ENCODE results near the gene SLC25A25.
"Not testable (repeated sequence)": the region's sequence is repeated elsewhere in the genome, so short reads cannot be mapped to it uniquely, and the experiment has no call there.

Gene SLC25A25

DNA sequence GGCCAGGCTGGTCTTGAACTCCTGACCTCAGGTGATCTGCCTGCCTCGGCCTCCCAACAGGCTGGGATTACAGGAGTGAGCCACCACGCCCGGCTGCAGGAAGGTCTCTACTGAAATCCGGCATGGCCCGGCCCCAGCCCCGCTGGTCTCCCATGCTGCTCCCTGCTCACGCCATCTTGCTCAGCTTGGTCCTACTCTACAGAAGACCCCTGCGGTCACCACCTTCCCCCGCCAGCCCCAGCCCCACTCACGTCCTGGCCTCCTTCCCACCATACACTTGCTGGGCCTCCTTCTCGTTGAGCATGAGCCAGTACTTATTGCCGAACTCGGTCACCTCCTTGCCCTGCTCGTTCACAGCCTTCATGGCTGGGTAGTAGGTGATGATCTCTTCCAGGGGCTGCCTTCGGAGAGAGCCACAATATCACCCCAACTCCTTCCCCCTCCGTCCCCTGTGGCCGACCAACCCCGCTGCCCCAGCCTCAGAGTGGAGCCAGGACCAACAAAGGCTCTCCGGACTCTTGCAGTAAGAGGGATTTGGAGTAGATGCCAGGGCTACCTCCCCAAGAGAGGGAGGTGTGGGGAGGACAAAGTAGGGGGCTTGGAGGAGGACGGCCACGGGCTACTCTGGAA lies 55.5 kb downstream of the SLC25A25 start:
- DNase-seq (ENCODE audit: extremely low read depth in 1 of 2, low read depth in 1 of 2): no peak

DNA sequence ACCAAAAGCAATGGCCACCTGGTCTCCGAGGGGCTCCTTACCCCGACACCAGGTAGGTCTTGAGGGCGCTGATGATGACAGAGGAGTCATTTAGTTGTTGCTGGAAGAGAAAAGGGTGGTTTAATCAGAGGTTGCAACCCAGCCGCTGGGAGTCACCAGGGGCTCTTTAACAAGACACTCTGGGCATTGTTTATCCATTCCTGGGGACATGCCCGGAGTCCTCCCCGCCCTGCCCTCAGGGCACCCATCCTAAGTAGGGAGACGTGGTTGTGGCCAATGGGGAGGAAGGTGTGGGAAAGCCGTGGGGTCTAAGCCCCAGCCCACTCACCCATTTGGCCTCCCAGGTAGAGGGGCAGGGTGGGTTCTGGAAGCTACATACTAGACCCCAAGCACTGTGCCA lies 56.4 kb downstream of the SLC25A25 start:
- DNase-seq (ENCODE audit: extremely low read depth in 1 of 2, low read depth in 1 of 2): no peak

DNA sequence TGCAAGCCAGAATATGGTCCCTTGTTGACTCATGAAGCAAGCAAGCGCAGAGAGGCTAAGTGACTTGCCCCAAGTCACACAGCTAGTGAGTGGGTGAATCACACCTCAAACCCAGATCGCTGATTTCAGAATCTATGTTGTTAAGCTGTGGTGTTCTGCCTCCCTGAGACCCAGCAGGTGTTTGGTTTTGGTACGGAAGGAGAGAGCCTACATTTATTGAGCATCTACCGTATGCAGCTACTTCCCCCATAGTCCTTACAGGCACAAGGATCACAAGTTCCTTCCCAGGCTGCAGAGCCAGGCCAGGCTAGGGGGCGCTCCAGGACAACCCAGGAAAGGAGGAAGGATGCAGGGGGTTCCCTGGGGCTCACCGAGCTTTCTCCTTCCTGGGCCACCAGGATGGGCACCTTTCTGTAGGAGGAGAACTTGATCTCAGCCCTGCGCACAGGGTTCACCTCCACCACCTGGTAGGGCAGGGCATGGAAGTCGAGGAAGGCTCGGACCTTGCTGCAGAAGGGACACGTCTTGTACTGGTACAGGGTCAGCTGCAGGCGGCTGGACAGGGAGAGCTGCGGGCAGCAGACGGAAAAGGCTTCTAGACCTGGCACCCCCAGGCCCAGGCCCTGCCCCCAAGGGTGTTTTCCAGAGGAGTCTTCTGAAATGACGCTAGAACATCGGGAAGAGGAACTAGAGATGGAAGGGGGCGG lies 57.0 kb downstream of the SLC25A25 start:
- DNase-seq (ENCODE audit: extremely low read depth in 1 of 2, low read depth in 1 of 2): no peak

DNA sequence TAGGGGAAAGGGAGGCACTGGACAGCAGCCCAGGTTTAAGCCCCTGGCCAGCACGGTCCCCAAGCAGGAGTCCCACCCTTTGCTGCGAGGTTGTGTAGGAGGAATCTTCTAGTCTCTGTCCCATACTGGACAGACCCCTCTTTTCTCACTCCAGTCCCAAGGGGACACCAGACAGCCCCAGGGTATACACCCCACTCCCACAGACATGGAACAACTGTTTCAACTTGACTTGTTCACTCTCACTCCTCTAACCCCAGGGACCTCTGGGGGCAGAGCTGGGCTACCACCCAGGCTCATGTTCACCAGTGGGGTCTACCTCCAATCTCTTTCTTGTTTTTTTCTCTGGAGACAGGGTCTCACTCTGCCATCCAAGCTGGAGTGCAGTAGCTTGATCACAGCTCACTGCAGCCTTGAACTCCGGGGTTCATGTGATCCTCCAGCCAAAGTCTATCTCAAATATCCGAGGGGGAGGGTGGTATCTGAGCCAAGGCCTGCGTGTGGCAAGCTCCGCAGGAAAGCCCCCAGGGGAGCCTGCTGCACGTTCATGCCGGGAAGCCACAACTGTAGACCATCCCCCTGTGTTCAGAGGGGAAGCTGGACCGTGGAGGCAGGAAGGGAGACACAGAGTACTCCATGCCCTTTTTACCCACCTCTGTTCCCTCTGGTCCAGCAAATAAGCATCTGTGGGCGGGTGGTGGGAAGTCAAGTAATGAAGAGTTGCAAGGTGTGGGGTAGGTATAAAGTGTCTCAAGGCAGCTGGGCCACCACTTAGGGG lies 57.7 kb downstream of the SLC25A25 start:
- DNase-seq (ENCODE audit: extremely low read depth in 1 of 2, low read depth in 1 of 2): no peak

DNA sequence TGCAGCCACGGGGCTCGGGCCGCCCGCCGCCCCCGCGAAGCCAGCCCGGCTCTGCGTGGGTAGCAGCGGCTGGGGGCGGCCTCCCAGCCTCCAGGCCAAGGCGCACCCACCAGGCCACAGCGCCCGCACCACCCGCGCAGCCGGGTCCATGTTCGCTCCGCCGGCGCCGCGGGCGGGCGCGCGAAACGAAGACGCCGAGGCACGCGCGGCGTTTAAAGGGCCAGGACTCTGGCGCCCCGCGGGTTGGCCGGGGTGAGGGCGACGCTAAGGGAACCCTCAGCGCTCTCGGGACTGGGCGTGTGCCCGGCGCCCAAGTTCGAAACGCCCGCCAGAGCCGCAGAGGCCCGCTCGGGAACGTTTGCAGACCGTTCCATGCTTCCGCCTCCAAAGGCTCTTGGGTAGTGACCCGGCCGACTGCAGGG lies 59.5 kb downstream of the SLC25A25 start, which contains the start of gene PTGES2:
Gene PTGES2 (minus strand): TSS at position 162 of the 422 bp plus-strand sequence. CDS start 12 bp downstream, at position 150.
- peak; percentile 23 to 75 for DNase-seq (ENCODE audit: extremely low read depth in 1 of 2, low read depth in 1 of 2)

DNA sequence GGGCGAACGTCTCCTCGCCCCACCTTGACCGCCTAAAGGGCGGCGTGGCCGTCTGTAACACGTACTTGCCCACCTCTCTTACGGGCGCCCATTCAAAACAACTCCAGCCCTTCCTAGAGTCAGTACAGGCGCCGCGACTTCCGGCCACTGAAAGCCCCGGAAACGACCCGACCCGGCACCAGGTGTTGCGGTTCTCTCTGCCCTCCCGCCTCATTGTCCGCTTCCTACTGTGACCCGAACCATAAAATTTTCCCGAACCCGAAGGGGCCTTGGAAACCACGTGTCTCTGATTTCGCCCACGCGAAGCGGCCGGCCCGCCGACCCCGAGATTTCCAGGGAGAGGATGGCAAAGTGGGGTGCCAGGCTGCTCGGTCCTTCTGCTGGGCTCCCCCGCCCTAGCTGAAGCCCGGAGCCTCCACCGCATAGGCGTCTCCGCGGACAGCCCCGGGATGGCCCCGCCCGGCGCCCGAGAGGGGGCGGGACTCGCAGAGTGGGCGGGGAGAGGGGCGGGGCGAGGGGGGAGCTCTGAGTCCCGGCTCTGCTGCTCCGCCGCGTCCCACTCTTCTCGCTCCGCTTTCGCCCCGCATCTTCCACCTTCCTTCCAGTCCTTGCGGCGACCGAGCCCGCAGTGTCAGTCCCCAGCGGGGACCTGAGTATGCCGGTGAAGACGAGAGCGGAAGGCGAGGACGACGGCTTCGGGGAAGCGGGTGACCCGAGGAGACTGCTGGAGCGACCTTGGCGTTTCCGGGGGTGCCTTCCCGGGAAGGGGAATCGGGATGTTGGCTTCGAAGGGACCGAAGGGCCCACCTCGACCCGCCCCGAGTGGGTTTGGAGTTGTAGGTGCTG lies 60.2 kb downstream of the SLC25A25 start:
- peak; percentile 55 to 74 for DNase-seq (ENCODE audit: extremely low read depth in 1 of 2, low read depth in 1 of 2)

DNA sequence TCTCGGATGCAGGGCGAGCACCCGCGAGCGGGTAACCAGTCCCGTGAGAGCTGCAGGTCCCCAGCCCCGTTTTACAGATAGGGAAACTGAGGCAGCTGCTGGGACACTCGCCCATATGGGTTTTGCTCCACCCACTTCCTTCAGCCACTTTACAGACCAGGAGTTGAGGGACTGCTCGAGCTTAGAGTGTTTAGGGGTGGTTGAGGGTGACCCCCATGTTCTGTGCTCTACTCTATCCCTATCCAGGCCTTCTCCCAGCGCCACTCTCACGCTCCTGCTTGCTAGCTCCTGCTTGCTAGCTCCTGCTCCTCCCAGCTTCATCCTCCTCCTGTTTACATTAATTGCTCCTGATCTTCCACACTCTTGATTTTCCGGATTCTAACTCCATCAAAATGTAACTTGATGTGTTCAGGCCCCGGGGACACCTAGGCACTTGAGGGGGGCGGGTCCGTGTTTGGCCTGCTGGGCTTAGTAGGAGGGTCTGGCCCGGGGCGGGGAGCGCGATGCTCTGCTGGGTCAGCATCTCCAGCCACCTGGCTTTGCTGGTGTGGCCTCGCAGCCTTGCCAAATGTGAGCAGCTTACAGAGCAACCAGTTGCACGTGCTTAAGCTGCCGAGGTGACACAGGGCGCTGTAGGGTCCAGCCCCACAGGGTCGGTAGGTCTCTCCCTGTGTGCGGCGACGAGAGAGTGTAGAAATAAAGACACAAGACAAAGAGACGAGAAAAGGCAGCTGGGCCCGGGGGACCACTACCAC lies 61.0 kb downstream of the SLC25A25 start:
- no peak for DNase-seq (ENCODE audit: extremely low read depth in 1 of 2, low read depth in 1 of 2)

DNA sequence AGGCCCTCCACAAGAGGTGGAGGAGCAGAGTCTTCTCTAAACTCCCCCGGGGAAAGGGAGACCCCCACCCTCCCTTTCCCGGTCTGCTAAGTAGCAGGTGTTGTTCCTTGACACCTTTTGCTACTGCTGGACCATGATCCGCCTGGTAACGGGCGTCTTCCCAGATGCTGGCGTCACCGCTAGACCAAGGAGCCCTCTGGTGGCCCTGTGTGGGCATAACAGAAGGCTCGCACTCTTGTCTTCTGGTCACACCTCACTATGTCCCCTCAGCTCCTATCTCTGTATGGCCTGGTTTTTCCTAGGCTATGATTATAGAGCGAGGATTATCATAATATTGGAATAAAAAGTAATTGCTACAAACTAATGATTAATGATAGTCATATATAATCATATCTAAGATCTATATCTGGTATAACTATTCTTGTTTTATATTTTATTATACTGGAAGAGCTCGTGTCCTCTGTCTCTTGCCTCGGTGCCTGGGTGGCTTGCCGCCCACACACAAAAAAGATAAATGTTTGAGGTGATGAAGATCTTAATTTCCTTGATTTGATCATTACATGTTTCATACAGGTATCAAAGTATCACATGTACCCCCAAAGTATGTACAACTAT lies 62.1 kb downstream of the SLC25A25 start:
- not testable (repeated sequence) for DNase-seq (ENCODE audit: extremely low read depth in 1 of 2, low read depth in 1 of 2)

DNA sequence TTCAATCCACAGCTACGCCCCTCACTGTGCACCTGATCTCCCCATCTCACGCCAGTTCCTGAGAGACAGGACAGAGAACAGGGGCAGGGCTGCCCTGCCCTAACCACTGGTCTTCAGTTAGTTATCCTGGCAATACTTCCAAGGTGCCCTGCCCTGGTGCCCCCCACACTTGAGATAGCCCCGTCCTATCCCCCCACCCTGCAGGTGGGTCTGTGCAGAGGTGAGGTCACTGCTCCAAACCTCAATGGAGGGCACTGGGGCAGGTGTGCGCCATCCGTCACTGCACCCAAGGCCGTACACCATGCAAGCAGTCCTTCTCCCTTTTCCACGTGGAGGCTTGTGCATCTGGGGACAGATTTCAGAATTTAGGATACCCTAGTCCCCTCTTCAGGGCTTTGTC lies 62.6 kb downstream of the SLC25A25 start:
- not testable (repeated sequence) for DNase-seq (ENCODE audit: extremely low read depth in 1 of 2, low read depth in 1 of 2)

DNA sequence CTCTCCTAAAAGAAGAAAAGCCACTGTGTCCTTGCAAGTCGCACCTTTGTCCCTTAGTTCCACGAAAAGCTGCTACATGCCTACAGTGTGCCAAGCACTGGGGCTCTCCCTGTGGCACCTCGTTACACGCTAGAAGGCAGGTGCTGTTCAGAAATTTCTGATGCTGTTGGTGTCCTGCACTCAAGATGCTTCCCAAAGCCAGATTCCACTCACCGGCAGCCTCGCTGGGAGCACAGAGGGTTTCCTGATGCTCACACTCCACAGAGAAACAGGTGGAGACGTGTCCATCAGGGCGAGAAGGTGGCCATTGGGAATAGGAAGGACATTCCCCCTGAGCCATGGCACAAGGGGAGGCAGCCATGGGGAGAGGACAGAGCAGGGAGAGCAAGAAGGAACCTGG lies 63.3 kb downstream of the SLC25A25 start:
- not testable (repeated sequence) for DNase-seq (ENCODE audit: extremely low read depth in 1 of 2, low read depth in 1 of 2)

DNA sequence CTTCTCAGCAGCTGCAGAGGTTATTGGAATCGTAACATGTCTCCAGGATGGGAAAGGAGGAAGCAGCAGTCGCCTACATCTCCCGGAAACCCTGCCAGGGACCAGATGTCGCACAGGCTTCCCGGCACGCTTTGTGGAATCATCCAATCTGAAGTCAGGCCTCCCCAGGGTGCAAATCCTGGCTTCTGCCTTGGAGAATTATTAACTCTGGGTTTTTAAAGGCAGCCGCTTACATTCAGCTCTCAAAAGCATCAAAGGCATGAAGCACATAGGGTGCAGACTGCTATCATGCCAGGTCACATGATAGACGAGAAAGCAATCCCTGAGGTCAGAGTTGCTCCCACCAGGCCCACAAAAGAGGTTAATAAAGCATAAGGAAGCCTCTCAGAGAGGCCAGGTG lies 64.1 kb downstream of the SLC25A25 start:
- DNase-seq (ENCODE audit: extremely low read depth in 1 of 2, low read depth in 1 of 2): not testable (repeated sequence)

DNA sequence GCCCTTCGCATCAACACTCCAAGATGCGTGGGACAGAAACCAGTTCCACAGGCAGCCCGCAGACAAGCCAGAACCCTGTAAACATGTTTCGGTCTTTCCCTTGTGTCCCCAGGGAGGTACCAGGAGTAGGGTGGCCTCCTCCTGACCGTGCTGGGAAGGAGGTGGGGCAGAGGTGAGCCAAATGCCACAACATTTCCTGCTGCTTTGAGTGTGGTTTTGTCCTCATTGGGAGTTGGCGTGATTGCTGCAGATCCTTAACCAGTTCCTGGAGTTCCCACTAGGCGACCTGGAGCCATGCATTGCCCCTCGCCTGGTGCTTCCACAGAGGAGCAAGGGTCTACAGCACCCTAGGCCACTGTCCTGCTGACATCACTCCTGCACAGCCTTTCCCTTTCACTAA lies 67.5 kb downstream of the SLC25A25 start:
- DNase-seq (ENCODE audit: extremely low read depth in 1 of 2, low read depth in 1 of 2): not testable (repeated sequence)

DNA sequence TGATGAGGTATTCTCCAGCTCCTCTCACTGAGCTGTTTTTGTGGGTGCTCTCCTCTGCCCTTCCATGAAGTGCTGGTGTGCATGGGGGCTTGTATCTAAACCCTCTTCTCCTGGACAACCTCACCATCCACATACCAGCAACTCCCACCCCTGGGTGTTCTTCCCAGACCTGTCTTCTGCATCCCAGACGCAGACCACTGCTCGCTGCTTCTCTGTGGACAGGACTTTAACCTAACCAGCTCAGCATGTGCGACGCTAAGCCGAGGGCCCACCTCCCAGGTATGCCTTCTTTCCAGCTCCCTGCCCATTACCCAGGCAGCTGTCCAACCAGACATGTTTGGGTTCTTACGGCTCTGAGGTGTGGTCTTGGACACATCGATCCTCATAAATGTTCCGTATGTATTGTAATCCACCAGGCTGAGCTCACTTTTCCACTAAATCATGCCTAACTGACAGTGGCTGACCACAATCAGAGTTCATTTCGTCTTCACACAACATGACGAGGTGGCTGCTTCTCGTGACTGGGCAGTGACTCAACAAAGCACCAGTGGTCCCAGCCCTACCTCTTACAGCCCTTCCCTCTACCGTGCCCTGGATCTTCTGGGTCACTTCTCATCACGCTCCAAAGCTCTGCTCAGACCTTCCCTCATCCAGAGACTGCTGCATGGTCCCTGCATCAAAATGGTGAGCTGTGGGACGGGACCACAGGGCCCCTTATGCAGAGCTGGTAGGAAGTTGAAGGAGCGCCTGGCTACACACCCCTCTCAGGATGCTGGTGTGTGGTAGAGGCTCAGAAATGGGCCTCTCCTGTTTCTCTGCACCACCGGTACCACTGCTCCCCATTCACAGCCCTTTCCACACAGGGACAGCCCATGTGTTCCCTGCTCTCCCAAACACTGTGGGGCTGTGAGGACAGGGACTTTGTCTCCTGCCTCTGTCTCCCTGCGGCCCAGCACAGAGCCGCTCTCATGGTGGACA lies 69.1 kb downstream of the SLC25A25 start:
- no peak for DNase-seq (ENCODE audit: extremely low read depth in 1 of 2, low read depth in 1 of 2)

DNA sequence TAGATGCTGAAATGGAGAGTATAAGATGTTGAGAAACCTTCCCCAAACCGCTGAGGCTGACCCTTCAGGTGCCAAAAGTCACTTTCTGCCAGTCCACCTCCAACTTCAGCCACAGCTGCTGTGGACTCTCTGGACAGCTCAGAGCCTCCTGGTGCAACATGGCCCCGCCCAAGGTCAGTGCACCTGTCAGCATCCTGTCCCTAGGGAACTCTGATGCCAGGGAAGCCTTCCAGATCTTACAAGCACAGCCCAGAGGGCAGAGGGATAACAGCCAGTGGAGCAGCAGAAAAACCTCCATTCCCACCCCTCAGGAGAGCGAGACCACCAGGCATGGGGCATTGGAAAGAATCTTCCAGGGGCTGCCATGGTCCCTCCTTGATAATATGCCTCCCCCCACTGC lies 70.0 kb downstream of the SLC25A25 start:
- DNase-seq (ENCODE audit: extremely low read depth in 1 of 2, low read depth in 1 of 2): no peak

DNA sequence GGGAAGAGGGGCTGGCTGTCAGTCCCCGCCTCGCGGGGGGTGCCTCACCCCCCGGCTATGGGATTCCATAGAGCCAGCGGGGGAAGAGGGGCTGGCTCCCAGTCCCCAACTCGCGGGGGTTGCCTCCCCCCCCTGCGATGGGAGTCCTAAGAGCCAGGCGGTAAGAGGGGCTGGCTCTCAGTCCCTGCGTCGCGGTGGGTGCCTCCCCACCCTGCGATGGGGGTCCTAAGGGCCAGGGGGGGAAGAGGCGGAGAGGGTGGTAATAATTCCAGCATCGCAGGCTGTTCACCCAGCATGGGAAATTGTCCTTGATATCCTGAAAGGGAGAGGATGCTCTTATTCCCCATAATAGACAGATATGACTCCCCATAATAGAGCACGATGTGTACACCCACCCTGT lies 71.6 kb downstream of the SLC25A25 start:
- no peak for DNase-seq (ENCODE audit: extremely low read depth in 1 of 2, low read depth in 1 of 2)

DNA sequence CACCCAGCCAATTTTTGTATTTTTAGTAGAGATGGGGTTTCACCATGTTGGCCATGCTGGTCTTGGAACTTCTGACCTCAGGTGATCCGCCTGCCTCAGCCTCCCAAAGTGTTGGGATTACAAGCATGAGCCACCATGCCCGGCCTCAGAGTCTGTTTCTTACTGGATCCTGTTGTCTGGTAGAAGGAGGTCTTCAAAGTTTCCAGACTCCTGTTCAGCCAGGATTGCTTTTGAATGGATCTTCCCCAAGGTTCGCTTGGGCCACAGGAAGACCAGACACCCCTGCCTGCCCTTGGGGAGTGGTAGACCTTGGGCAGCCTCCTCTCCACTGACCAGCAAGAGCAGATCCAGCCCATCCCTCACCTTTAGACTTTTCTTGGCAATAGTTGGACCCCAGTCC lies 73.6 kb downstream of the SLC25A25 start:
- no peak for DNase-seq (ENCODE audit: extremely low read depth in 1 of 2, low read depth in 1 of 2)

DNA sequence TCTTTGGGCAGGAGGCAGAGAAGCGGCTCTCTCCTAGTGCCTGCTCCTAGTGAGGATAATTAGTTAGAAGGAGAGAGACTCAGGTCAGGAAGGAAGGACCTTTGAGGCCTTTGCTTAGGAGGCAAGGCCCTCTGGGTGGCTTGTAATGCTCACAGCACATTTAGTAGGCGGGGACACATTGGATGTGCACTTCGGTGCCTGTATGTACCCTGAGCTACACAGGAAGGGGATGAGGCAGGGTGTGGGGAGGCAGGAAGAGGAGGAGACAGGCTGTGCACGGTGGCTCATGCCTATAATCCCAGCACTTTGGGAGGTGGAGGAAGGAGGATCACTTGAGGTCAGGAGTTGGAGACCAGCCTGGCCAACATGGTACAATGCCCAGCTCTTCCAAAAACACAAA lies 74.0 kb downstream of the SLC25A25 start:
- DNase-seq (ENCODE audit: extremely low read depth in 1 of 2, low read depth in 1 of 2): no peak

DNA sequence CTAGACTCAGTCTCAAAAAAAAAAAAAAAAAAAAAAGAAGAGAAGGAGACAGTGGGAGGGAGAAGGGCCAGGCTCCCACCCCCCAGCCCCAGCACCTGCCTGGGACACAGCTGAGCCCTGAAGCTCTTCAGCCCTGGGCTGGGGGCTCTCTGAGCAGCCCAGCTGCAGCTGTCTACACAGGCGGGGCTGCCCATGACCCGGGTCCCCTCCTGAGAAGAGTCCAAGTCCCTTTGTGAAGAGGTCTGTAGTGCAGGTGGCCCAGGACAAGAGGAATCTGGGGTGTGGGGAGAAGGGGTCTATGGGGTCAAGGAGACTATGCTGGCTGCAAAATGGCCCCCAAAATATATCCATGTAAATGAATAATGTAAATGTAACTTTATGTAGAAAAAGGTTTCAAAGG lies 74.6 kb downstream of the SLC25A25 start:
- DNase-seq (ENCODE audit: extremely low read depth in 1 of 2, low read depth in 1 of 2): no peak

Measured in activated CD8-positive, alpha-beta memory T cell treated with anti-CD3 and anti-CD28 coated beads for 1 hour (primary cell).